ENCODE data around the gene CNTNAP2. TPM values are rescaled to one million over a fixed set of nuclear protein-coding genes. Genes with fewer than 3 reads are reported as not detected.
"Not testable (repeated sequence)": the region's sequence is repeated elsewhere in the genome, so short reads cannot be mapped to it uniquely, and the experiment has no call there.

CNTNAP2 gene
- total RNA-seq, 1 donor from 2014 or later = 2.2 TPM

- no peak for DNase-seq (ENCODE audit: extremely low spot score in 2 of 2)
- TF ChIP-seq POLR2A (IDR thresholded peaks at IDR 0.05) (no peak), CTCF (IDR thresholded peaks at IDR 0.05) (no peak), POLR2AphosphoS5 (IDR thresholded peaks at IDR 0.05; ENCODE audit: insufficient read depth in 1 of 2, low read depth in 1 of 2) (no peak)
- no peak overlapping the region for H3K27ac ChIP-seq
- no peaks in the 10 kb centered on the region for H3K9me3 ChIP-seq
- H3K36me3 ChIP-seq = no peaks in the 10 kb centered on the region
- H3K4me1 ChIP-seq = no peaks in the 10 kb centered on the region
- no peaks in the 10 kb centered on the region for H3K27me3 ChIP-seq
- no peak overlapping the region for H3K4me3 ChIP-seq
- intact Hi-C loops (cut with DNase I) = no loop called here
Measured at GRCh38 chr7:148447221-148447849, 2330.7 kb downstream of the CNTNAP2 start.

GRCh38 chr7:148451526-148451925 lies 2334.9 kb downstream of the CNTNAP2 start:
- H3K9me3 ChIP-seq; H3K27ac ChIP-seq; intact Hi-C loops (cut with DNase I); H3K36me3 ChIP-seq; H3K27me3 ChIP-seq; H3K4me3 ChIP-seq; DNase-seq (ENCODE audit: extremely low spot score in 2 of 2); H3K4me1 ChIP-seq: not testable (repeated sequence)

- no peak overlapping the region for H3K27ac ChIP-seq
- no peaks in the 10 kb centered on the region for H3K27me3 ChIP-seq
- H3K9me3 ChIP-seq = no peaks in the 10 kb centered on the region
- TF ChIP-seq POLR2A (IDR thresholded peaks at IDR 0.05) (no peak), POLR2AphosphoS5 (IDR thresholded peaks at IDR 0.05; ENCODE audit: insufficient read depth in 1 of 2, low read depth in 1 of 2) (no peak), CTCF (IDR thresholded peaks at IDR 0.05) (no peak)
- intact Hi-C loops (cut with DNase I) = no loop called here
- no peaks in the 10 kb centered on the region for H3K4me1 ChIP-seq
- no peaks in the 10 kb centered on the region for H3K36me3 ChIP-seq
- H3K4me3 ChIP-seq = no peak overlapping the region
- DNase-seq (ENCODE audit: extremely low spot score in 2 of 2) = no peak
Measured at GRCh38 chr7:148456351-148456750, 2339.8 kb downstream of the CNTNAP2 start.

- no peaks in the 10 kb centered on the region for H3K4me1 ChIP-seq
- H3K36me3 ChIP-seq = no peaks in the 10 kb centered on the region
- intact Hi-C loops (cut with DNase I) = no loop called here
- H3K27me3 ChIP-seq = no peaks in the 10 kb centered on the region
- no peak overlapping the region for H3K4me3 ChIP-seq
- TF ChIP-seq CTCF (IDR thresholded peaks at IDR 0.05) = no peak
- TF ChIP-seq POLR2AphosphoS5 (IDR thresholded peaks at IDR 0.05; ENCODE audit: insufficient read depth in 1 of 2, low read depth in 1 of 2) = no peak
- TF ChIP-seq POLR2A (IDR thresholded peaks at IDR 0.05) = no peak
- DNase-seq (ENCODE audit: extremely low spot score in 2 of 2) = no peak
- no peak overlapping the region for H3K27ac ChIP-seq
- H3K9me3 ChIP-seq = no peaks in the 10 kb centered on the region
Measured at GRCh38 chr7:148457310-148457921, 2340.8 kb downstream of the CNTNAP2 start.

- intact Hi-C loops (cut with DNase I) = no loop called here
- Histone ChIP-seq H3K27me3 (no peaks in the 10 kb centered on the region), H3K4me1 (no peaks in the 10 kb centered on the region), H3K27ac (no peak overlapping the region), H3K36me3 (no peaks in the 10 kb centered on the region), H3K9me3 (no peaks in the 10 kb centered on the region), H3K4me3 (no peak overlapping the region)
- DNase-seq (ENCODE audit: extremely low spot score in 2 of 2) = no peak
- TF ChIP-seq POLR2A (IDR thresholded peaks at IDR 0.05) = no peak
- TF ChIP-seq POLR2AphosphoS5 (IDR thresholded peaks at IDR 0.05; ENCODE audit: insufficient read depth in 1 of 2, low read depth in 1 of 2) = no peak
- TF ChIP-seq CTCF (IDR thresholded peaks at IDR 0.05) = no peak
Measured at GRCh38 chr7:148458263-148458662, 2341.7 kb downstream of the CNTNAP2 start.
